ENCODE measurements around the gene PPIA. TPM values are rescaled to one million over a fixed set of nuclear protein-coding genes. Genes with fewer than 3 reads are reported as not detected.
"Not testable (repeated sequence)": the region's sequence is repeated elsewhere in the genome, so short reads cannot be mapped to it uniquely, and the experiment has no call there.

The PPIA gene
- polyA plus RNA-seq, 10 donors, result 727 to 1,030 (median 805) TPM

DNA sequence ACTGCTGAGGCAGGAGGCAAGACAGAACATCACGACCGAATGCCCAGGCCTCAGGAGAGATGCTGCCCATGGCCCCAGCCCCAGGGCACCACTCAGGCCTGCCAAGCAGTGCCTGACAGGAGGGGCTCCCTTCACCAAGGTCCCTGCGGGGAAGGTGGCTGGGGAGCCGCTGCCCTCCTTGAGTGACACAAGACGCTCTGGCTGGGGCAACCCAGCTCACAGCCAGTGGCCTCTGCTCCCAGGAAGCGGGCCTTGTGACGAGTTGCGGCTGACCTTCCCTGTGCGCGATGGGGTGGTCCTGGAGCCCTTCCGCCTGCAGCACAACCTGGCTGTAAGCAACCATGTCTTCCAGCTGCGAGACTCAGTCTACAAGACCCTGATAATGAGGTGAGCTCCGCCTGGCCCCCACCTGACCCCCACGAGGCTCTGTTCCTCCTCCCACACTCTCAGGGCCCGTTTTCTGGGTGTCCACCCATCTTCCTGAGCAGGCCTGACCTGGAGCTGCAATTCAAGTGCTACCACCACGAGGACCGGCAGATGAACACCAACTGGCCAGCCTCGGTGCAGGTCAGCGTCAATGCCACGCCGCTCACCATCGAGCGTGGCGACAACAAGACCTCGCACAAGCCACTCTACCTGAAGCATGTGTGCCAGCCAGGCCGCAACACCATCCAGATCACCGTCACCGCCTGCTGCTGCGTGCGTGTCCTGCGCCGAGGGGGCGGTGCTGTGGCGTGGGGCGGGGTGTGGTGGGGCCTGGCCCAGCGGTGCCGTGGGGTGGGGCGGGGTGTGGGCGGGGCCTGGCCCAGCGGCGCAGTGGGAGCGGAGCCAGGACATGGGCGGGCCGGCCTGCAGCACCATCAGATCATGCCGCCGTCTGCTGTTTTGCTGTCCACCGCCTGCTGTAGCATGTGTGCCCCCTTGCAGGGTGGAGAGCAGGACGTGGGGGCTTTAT is 35.0 kb upstream of the PPIA start:
- peak in 1 of 3 donors; percentile 48 for DNase-seq

DNA sequence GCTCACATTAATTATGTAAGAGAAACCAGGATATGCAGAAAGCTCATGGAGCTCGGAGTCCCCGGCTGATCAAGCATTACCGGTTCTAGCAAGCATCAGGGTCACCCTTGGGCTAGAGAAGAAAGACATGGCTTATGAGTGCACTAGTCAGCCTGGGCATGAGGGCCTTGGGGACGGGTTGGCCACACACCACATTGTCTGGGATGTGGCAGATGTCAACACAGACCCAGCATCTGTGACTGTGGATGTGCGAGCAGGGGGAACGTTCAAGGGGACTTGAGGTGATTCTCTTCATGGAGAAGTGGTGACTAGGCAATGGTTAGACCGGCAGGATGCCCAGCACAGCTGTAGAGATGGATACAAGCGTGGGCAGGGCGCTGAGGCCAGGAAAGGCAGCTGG is 34.2 kb upstream of the PPIA start:
- DNase-seq, result no peak

- DNase-seq, result no peak
Measured at GRCh38 chr7:44762726-44763522, 33.6 kb upstream of the PPIA start.

DNA sequence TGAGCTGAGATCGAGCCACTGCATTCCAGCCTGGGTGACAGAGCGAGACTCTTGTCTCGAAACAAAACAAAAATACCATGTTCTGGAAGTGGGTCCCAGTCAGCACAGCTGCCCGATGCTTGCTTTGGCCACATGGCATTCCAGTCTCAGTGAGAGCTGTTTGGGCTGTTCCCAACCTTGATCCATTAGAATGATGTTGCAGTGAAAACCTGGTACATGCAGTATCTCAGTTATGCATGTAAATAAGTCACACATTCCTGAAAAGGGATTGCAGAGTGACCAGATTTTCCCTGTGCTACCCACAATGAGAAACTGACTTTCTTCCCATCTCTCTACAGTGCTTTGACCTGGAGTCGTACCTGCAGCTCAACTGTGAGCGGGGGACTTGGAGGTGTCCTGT is 32.4 kb upstream of the PPIA start:
- no peak for DNase-seq

GRCh38 chr7:44764665-44765578 is 31.6 kb upstream of the PPIA start:
- no peak for DNase-seq

DNA sequence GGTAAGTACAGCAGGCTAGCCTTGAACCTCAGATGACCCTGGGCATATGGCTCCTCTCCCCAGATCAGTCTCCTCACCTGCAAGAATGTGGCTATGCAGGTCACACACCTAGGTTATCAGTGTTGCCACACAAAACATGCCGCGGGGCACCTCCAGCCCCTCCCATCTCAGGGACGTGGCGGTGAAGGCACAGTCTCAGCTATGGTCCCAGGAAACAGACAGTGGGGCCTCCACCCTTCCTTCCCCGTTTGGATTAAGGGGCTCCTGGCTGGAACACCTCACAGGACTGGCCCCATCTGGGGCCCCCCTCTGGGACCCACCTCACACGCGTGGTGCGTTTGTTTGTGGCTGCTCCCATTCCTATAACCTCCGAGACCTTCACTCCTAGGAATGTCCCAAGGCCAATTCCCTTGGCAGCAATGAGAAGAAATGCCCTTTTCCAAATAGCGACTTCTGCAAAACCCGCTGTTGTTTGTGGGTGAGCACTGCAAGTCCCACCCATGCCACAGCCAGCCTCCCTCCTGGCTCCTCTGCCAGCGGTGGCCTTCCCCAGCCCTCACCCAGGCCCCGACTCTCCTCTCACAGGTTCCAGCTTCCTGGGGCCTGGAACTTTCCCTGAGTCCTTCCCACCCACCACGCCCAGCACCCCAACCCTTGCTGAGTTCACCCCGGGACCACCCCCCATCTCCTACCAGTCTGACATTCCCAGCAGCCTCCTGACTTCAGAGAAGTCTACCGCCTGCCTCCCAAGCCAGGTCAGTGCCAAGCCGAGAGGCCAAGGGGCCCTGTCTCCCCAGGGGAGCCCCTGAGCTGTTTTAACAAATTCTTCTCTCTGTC is 30.7 kb upstream of the PPIA start:
- DNase-seq, result no peak

DNA sequence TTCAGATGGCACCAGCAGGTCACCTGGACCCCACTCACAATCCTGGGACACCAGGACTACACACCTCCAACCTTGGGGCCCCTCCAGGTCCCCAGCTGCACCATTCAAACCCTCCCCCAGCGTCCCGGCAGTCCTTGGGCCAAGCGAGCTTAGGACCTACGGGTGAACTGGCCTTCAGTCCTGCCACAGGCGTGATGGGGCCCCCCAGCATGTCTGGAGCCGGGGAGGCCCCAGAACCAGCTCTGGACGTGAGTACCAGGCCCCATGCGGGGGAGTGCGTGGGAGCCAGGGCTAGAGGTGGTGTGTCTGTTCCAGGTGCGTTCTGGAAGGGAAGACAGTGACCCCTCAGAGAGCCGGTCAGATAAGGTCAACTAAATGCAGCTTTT is 30.1 kb upstream of the PPIA start:
- DNase-seq, result no peak

DNA sequence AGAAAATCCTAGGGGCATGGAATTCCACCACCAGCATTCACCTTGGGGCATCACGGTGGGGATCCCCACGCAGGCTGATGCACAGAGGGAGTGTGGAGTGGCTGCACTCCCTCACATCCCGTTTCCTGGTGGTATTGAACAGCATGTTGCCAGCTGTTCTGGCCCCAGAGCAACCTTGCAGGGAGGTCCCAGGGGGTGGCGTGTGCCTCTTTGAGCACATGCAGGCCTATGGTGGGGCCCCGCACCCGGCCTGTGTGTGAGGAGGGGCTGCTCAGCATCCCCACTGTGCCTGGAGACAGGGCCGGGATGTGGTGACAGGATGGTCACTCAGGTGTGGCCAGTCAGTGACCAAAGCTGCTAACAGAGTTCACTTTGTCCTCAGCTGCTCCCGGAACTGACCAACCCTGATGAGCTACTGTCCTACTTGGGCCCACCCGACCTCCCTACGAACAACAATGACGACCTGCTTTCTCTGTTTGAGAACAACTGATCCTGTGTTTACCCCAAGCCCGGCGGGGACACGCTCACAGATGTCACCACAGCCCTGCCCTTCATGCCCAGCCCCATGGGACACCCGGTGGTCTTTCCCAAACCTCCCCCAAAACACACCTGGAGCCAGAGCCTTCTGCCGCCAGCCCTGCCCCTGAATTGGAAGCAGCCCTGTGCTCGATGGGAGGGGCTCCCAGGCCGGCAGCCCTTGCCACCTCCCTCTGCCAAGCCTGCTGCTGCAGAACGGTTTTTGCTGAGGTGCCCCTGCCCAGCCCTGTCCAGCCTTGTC is 29.2 kb upstream of the PPIA start:
- peak in 1 of 3 donors; percentile 42 for DNase-seq

GRCh38 chr7:44767912-44768627 is 28.4 kb upstream of the PPIA start:
- DNase-seq, result peak; percentile 78 to 96 (median 81)

GRCh38 chr7:44768628-44769371 is 27.7 kb upstream of the PPIA start:
- DNase-seq, result peak in 1 of 3 donors; percentile 53

DNA sequence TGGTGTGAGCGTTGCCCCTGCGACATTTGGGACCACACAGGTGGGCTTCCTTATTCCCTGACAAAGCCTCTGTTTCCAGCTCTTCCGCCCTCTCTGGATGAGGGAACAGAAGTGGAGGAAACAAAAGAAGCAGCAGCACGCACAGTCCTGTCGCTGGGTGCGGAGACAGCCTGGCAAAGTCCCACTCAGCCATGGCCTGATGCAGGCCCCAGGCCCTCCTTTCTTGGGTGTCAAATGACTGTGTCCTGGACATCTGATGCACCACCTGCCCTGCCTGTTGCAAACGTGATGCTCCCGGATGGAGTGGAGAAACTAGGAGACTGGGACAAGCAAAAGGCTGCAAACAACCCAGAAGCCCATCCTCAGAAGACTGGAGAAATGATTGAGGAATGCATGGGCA is 27.1 kb upstream of the PPIA start:
- peak in 2 of 3 donors; percentile 31 to 72 for DNase-seq

DNA sequence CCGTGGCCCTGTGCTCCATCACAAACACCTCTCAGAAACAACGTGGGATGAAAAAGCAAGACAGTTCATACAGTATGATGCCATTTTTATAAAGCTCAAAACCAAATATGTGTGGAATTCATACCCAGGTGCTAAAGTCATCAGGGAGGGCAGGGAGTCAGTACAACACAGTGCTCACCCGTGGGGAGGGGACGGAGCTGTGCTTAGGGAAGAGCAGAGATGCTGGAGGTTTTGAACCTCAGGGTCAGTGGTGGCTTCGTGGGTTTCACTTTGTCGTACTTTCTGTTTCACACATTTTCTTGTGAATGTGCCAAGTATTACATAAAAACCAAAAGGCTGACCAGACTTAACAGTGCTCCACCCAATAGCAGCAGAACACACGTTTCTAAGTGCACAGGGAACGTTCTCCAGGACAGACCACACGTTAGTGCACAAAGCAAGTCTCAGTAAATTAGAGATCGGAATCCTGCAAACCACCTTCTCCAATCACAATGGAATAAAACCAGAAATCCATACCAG is 26.6 kb upstream of the PPIA start:
- peak in 1 of 3 donors; percentile 46 for DNase-seq

- DNase-seq, result no peak
Measured at GRCh38 chr7:44771358-44771757, 25.1 kb upstream of the PPIA start.

DNA sequence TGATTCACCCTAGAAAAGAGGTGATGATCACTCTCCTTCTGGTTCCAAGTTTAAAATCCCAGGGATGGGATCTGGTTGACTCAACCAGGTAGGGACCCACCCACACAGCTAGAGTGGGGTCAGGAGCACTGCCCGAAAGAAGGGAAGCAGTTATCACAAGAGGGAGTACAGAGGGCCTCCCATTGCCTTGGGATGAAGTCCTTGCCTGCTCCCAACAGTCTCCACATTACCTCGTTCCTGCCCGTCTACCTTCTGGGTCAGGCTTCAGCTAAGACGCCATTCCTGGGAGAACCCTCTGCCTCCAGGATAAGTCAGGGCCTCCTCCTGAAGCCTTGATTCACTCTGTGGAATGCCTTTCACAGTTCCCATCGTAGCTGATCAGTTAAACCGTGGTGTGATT is 24.0 kb upstream of the PPIA start:
- DNase-seq, result no peak

GRCh38 chr7:44772867-44773266 is 23.6 kb upstream of the PPIA start:
- DNase-seq, result no peak

DNA sequence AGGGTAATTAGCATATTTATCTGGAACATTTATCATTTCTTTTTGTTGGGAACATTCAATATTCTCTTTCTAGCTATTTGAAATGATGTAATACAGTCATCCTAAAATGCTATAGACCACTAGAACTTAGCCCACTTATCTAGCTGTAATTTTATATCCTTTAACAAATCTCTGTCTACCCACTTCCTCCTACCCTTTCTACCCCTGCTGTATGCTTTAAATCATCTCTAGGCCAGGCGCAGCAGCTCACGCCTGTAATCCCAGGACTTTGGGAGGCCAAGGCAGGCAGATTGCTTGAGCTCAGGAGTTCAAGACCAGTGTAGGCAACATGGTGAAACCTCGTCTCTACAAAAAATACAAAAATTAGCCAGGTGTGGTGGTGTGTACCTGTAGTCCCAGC is 22.0 kb upstream of the PPIA start:
- not testable (repeated sequence) for DNase-seq

GRCh38 chr7:44775383-44776107 is 20.9 kb upstream of the PPIA start:
- DNase-seq, result no peak

DNA sequence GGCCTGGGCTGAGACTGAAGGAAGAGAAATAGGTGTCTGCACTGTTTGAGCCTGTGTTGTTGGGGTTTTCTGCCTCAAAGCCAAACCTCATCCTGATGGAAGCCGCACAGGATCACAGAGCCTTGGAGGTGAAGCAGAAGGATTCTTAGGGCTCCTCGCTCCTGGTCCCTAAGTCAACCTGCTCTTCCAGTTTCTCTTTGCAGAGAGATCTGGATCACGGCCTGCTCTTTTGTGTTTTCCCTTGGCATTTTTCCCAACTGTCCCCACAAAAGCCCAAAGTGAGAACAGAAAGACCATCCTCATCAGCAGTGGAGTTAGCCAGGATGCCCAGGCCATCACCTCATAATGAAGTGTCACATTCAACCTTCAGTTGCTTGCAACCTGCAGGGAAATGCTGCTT is 20.3 kb upstream of the PPIA start:
- no peak for DNase-seq
